ENCODE results near the gene ENPEP. TPM values are rescaled to one million over a fixed set of nuclear protein-coding genes. Genes with fewer than 3 reads are reported as not detected.

ENPEP gene
- total RNA-seq, 1 donor from 2014 or later = 3.5 TPM

DNA sequence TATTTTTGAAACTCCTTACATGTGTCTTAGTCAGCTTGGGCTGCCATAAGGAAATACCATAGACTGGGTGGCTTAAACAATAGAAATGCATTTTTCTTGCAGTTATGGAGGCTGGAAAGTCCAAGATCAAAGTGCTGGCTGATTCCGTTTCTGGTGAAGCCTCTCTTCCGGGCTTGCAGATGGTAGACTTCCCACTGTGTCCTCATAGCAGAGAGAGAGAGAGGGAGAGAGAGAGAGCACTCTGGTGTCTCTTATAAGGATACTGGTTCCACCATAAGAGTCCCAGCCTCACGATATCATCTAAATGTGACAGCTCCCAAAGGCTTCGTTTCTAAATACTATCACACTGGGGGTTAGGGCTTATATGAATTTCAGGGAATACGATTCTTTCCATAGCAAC lies 39.7 kb downstream of the ENPEP start:
- H3K9me3 ChIP-seq (replicated peaks) = no peaks in the 10 kb centered on the region
- peaks cover 1% of the 10 kb centered on the region for H3K27me3 ChIP-seq (ENCODE audit: low read depth)
- DNase-seq = no peak
- H3K27ac ChIP-seq (replicated peaks) = peak overlapping the region; percentile 28
- intact Hi-C loops (cut with micrococcal nuclease) = loop anchor here (5.0 to 10.0 kb wide), 3 partner anchors 171 to 518 kb away; no protein-coding TSS in a partner anchor
- no peaks in the 10 kb centered on the region for H3K36me3 ChIP-seq
- peak overlapping the region; percentile 60 for H3K4me3 ChIP-seq
- peaks cover 10% of the 10 kb centered on the region for H3K4me1 ChIP-seq
- TF ChIP-seq, protein P1, sequence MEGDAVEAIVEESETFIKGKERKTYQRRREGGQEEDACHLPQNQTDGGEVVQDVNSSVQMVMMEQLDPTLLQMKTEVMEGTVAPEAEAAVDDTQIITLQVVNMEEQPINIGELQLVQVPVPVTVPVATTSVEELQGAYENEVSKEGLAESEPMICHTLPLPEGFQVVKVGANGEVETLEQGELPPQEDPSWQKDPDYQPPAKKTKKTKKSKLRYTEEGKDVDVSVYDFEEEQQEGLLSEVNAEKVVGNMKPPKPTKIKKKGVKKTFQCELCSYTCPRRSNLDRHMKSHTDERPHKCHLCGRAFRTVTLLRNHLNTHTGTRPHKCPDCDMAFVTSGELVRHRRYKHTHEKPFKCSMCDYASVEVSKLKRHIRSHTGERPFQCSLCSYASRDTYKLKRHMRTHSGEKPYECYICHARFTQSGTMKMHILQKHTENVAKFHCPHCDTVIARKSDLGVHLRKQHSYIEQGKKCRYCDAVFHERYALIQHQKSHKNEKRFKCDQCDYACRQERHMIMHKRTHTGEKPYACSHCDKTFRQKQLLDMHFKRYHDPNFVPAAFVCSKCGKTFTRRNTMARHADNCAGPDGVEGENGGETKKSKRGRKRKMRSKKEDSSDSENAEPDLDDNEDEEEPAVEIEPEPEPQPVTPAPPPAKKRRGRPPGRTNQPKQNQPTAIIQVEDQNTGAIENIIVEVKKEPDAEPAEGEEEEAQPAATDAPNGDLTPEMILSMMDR (IDR thresholded peaks at IDR 0.05; ENCODE audit: borderline replicate concordance) = no peak

DNA sequence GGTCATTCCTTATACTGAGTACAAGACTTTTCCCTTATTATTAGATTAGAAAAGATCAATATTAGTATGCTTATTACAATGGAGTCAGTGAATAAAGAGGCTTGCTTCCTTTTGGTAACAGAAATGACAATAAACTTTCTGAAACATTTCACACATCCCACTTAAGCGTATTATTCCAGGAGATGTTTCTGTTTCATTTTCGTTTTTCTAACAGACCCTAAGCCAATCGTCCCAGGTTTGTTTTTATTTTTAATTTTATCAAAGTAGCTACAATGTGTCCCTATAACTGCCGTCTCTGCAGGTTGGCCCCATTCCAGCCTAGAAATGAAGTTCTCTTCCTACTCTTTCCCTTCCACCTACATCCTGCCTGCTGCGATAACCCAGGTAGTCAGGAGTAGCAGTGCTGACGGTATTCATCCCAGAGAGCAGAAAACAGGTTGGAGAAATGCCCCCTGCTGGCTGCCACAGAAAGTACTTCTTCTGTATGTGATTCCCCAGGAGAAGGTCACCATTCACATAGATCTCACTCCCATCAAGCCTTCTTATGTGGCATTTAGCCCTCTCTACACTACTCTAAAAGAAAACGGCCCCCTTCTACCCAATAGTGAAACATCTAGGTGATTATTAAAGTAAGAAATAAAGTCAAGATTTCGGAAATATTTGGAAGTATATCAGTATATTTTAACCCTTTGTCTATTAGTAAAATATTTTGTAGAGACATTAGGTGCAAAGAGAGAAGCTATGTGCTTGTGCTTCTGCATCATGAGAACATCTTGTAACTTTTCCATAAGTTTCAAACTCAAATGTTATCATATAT lies 40.4 kb downstream of the ENPEP start:
- Histone ChIP-seq H3K4me3 (peak overlapping the region; percentile 60), H3K27me3 (ENCODE audit: low read depth) (peaks cover 4% of the 10 kb centered on the region), H3K4me1 (peaks cover 10% of the 10 kb centered on the region), H3K27ac (replicated peaks) (peak overlapping the region; percentile 28), H3K9me3 (replicated peaks) (no peaks in the 10 kb centered on the region), H3K36me3 (no peaks in the 10 kb centered on the region)
- DNase-seq = peak; percentile 35
- TF ChIP-seq, protein P1 (IDR thresholded peaks at IDR 0.05; ENCODE audit: borderline replicate concordance) = peak; percentile 79
- intact Hi-C loops (cut with micrococcal nuclease) = loop anchor here (5.0 to 10.0 kb wide), 3 partner anchors 172 to 519 kb away; no protein-coding TSS in a partner anchor

DNA sequence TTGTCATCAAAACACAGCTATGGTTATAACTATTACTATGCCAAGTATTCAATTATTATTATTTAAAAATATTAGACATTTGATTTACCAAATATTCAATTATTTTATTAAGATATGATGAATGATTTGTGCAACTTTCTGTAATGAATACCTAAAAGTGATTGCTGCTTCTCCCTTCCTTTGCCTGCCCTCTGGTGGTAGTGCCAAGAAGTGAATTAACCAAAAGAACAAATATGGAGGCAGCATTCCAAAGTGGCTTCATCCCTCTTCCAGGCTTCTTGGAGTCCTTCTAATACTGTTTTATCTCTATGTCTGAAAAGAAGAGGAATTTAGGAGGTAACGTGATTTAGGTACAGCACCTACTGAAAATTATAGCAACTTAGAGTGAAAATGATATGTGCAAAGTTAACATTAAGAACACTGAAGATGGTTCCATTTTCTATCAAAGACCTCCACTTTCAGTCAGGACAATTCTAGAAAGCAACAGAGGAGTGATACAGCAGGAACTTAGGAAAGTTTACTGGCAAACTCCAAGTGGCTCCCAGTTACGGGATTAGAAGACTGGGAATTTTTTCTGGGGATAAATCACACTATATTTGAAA lies 43.0 kb downstream of the ENPEP start:
- peaks cover 10% of the 10 kb centered on the region for H3K4me1 ChIP-seq
- DNase-seq = no peak
- intact Hi-C loops (cut with micrococcal nuclease) = loop anchor here (5.0 to 10.0 kb wide), 3 partner anchors 174 to 522 kb away; no protein-coding TSS in a partner anchor
- H3K36me3 ChIP-seq = no peaks in the 10 kb centered on the region
- H3K4me3 ChIP-seq = no peak overlapping the region
- no peaks in the 10 kb centered on the region for H3K9me3 ChIP-seq (replicated peaks)
- peaks cover 14% of the 10 kb centered on the region for H3K27me3 ChIP-seq (ENCODE audit: low read depth)
- H3K27ac ChIP-seq (replicated peaks) = no peak overlapping the region
- TF ChIP-seq, protein P1 (IDR thresholded peaks at IDR 0.05; ENCODE audit: borderline replicate concordance) = peak; percentile 77

DNA sequence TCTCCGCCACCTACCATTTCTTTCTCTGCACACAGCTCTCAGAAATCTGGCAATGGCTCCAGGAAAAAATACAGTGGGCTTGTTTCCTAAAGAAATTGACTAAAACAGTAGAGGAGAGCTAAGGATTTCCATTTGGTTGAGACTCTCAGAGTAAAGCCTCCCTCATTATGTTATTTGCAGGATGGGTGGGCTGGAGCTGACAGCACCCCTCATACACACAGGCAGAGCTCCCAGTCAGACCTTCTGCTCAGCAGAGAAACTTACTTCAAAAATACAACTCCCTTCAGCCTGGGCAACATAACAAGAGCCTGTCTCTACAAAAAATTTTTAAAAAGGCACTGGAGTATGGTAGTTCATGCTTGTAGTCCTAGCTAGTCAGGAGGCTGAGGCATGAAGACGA lies 44.9 kb downstream of the ENPEP start:
- intact Hi-C loops (cut with micrococcal nuclease) = no loop called here
- H3K27ac ChIP-seq (replicated peaks) = no peak overlapping the region
- H3K4me1 ChIP-seq = peaks cover 6% of the 10 kb centered on the region
- DNase-seq = no peak
- H3K36me3 ChIP-seq = no peaks in the 10 kb centered on the region
- H3K4me3 ChIP-seq = no peak overlapping the region
- H3K9me3 ChIP-seq (replicated peaks) = no peaks in the 10 kb centered on the region
- TF ChIP-seq, protein P1 (IDR thresholded peaks at IDR 0.05; ENCODE audit: borderline replicate concordance) = no peak
- H3K27me3 ChIP-seq (ENCODE audit: low read depth) = peaks cover 14% of the 10 kb centered on the region

DNA sequence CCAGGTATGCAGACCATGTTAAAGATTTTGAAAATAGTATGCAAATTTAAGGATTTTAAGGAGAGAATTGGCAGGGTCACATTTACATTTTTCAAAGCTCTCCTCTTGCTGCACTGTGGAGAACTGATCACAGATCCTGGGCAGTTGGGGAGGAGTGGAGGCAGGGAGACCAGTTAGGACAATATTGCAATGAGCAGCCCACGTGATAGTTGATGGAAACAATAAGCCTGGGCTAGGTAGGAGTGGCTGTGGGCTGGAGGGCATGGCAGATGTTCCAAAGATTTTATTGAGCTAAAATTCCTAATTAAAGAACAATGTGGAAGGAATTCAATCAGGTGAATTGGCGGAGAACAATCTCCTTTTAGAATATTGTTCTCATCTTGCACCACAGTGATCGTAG lies 50.6 kb downstream of the ENPEP start:
- Histone ChIP-seq H3K27me3 (ENCODE audit: low read depth) (peaks cover 7% of the 10 kb centered on the region), H3K27ac (replicated peaks) (no peak overlapping the region), H3K9me3 (replicated peaks) (no peaks in the 10 kb centered on the region), H3K4me1 (no peaks in the 10 kb centered on the region), H3K36me3 (no peaks in the 10 kb centered on the region), H3K4me3 (no peak overlapping the region)
- intact Hi-C loops (cut with micrococcal nuclease) = no loop called here
- no peak for DNase-seq
- TF ChIP-seq, protein P1 (IDR thresholded peaks at IDR 0.05; ENCODE audit: borderline replicate concordance) = no peak
